Fibroblast of peridontal ligament (primary cell): ENCODE data around the gene PRCC.
"Not testable (repeated sequence)": the region's sequence is repeated elsewhere in the genome, so short reads cannot be mapped to it uniquely, and the experiment has no call there.

ENCODE experiments used
- DNase-seq: peaks from one replicate; pipeline ENCODE4 v3.0.0-alpha.2; 2010; ENCODE audit errors: extremely low read depth

The PRCC gene

DNA sequence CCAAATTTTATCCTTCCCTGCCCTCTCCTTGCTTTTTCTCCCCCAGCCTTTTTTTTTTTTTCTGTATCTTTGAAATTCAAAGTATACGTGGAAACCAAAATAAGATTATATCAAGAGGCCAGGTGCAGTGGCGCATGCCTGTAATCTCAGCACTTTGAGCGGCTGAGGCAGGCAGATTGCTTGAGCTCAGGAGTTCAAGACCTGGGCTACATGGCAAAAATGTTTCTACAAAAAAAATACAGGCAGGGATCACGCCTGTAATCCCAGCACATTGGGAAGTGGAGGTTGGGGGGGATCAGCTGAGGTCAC is 6.6 kb upstream of the PRCC start:
- no peak for DNase-seq

DNA sequence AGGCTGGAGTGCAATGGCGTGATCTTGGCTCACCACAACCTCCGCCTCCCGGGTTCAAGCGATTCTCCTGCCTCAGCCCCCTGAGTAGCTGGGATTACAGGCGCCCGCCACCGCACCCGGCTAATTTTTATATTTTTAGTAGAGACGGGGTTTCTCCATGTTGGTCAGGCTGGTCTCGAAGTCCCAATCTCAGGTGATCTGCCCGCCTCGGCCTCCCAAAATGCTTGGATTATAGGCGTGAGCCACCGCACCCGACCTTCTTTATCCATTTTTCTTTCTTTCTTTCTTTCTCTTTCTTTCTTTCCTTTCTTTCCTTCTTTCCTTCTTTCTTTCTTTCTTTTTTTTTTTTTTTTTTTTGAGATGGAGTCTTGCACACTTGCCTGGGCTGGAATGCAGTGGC is 2.2 kb upstream of the PRCC start:
- not testable (repeated sequence) for DNase-seq

GRCh38 chr1:156765666-156766065 is 1.7 kb upstream of the PRCC start:
- DNase-seq = no peak

GRCh38 chr1:156766298-156767100 is 836 bp upstream of the PRCC start:
- DNase-seq = no peak

DNA sequence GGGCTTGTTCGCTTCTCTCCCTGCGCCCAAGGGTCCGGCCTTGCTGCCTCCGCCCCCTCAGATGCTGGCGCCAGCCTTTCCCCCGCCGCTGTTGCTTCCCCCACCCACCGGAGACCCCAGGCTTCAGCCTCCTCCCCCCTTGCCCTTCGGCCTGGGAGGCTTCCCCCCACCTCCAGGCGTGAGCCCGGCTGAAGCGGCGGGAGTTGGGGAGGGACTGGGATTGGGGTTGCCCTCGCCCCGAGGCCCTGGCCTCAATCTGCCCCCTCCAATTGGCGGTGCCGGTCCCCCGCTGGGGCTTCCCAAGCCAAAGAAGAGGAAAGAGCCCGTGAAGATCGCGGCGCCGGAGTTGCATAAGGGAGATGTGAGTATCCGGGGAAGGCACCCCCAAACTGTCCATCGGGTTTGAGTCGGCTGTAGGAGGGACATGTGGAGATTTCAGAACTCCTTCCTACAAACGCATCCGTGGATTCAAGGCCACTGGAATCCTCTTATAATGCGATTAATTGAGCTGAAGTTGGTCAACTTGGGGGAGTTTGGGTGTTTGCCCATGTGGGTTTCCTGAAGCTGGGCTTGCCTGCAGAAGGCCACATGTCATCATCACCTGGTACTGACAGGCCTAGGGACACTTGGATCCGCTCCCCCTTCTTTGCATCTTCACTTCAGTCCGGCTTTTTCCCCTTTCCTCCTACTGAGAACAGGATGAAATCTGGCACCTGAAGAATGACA is 707 bp downstream of the PRCC start:
- no peak for DNase-seq

DNA sequence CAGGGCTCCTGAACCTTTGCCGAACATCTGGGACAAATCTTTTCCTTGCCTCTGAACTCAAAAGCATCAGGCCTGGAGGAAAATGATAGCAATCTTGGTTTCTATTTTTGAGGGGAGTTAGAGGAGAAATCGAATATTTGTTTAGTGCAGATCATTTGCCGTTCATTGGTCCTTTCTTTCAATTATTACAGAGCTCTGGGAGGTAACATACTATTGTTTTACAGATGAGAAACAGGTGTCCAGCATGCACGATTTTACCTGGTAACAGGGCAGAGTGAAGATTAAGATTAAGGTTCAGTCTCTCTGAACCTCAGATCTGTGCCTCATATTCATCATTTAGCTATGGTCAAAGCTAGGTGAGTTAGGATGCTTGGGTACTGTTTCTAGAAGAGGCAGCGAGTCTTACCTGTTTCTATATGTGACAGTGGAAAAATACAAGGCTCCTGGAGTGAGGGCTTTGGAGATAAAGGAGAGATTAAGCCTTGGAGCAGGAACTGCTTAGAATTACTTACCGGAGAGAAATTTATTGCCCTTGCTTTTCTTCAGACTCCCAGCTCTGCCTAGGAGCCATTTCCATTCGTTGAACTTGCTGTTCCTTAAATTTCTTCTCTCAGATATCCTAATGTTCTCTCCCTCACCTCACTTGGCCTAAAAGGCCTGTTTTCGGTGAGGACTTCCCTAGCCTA is 1.4 kb downstream of the PRCC start:
- no peak for DNase-seq

DNA sequence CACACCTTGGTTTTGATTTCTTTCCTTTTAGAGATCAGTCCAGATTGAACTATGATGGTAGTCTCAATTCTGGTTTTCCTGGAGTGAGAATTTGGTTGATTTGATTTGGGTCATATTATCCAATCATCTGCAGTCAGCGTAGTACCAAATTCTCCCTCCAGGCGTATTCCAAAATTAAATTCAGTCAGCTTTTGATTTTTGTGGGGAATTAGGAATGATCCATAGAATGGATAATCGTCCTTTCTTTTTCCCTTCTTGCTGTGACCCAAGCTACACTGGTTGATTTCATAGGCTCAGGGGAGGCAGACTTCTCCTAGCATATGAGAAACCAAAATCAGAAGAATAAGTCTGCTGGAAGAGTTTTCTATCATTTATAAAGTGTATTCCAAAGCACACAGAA is 4.9 kb downstream of the PRCC start:
- no peak for DNase-seq

GRCh38 chr1:156772728-156773497 is 5.6 kb downstream of the PRCC start:
- no peak for DNase-seq

GRCh38 chr1:156773607-156774006 is 6.3 kb downstream of the PRCC start:
- DNase-seq = no peak

DNA sequence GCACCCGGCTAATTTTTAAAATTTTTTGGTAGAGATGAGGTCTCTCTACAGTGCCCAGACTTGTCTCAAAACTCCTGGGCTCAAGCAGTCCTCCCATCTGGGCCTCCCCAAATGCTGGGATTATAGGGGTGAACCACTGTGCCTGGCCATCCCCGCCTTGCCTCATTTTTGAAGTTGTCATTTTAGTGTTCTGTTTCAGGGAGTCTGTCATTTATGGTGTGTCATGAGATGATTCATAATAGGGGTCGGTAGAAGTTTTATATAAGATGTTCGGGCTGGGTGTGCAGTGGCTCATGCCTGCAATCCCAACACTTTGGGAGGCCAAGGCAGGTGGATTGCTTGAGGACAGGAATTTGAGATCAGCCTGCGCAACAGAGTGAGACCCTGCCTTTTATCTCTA is 8.5 kb downstream of the PRCC start:
- DNase-seq = no peak

DNA sequence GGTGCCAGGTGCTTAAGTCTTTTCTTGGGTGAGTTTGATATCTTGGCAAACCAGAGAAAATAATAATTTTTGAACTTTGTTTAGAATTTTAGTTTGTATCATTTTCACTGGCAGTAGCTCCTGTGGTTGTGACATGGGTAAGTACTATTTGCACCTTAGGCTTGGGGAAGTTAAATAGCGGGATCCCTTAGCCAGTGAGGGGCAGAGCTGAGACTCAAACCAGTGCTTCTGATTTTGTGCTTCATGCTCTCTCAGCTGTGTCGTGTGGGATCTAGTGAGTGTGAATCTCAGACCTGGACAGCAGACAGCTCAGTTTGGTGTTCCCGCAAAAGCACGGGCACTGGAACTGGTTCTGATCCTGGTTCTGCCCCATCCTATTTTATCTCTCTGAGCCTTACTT is 9.6 kb downstream of the PRCC start:
- DNase-seq = no peak

DNA sequence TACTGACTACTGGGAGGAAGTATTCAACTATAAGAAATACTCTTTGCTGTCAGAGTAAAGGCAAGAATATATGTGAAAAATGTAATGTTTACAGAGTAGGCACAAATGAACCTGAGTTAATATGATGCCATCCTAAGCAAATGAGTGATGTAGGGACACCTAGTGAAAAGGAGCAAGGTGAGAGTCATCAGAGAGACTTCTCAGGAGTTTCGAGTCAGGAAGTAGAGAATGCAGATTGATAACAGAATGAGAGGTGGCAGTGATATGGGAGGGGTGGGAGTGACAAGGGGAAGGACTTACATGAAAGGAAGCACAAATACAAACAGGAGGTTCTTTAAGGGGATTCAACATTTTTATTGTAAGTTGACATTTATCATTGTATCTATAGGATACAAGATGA is 10.2 kb downstream of the PRCC start:
- no peak for DNase-seq

DNA sequence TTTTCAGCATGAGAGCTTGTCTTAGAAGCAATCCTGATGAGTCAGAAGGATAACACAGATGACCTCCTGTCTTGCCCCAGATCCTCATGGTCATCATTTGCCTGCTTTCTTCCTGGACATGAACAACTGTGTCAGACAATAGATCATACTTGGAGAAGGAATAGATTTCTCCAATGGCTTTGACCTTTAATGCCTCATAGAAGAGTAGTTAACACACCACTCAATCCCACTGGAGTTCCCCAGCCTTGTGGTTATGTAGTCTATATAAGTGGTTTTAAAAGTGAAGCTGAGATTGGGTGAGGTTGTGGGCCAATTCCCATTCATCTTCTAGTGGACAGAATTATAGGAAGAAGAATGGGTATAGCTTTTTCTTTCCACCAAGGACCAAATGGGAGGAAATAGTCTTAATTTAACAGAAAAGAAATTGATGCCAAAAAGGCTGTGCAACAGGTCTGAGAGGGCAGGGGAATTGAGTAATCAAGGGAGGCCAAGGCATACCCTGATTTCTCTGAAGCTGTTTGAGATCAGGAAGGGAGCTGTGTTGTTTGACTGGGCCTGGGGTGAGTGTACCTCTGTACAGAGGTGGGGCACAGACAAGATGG is 14.4 kb downstream of the PRCC start:
- peak; percentile 77 for DNase-seq

GRCh38 chr1:156785458-156785857 is 18.1 kb downstream of the PRCC start:
- no peak for DNase-seq

GRCh38 chr1:156786640-156787039 is 19.3 kb downstream of the PRCC start:
- DNase-seq = no peak

- DNase-seq = no peak
Observed at GRCh38 chr1:156788136-156788535, 20.8 kb downstream of the PRCC start.

- DNase-seq = no peak
Observed at GRCh38 chr1:156789621-156790318, 22.4 kb downstream of the PRCC start.

DNA sequence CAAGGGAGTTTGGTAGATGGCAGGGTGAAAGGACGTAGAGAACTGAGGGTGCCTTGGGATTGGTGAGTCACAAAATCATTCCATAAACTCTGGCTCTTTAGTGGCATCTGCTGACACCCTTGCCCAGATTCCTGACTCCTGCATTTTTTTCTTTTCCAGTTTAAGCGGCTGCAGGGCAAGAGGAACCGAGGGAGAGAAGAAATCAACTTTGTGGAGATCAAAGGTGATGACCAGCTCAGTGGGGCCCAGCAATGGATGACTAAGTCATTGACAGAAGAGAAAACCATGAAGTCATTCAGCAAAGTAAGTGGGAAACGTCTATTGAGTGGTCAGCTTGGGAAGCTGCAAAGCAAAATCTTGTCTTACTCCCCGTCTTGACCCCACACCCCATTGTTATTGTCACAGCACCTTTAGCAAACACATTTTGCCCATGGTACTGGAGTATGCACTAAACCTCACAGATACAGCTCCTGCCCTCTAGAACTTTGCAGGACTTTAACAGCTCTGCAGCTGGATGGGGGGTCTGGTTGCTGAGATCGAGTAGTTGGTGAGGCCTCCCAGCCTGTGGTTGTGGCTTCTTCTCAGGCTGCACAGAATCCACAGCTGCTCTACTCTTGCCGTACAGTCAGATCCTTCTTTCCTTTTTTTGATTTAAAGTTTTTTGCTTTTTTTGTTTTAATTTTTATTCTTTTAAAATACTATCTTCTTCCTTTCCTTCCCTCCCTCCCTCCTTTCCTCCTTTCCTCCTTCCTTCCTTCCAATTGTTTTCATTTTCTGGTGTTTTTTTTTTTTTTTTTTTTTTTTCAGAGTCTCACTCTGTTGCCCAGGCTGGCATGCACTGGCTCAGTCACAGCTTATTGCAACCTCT is 27.4 kb downstream of the PRCC start:
- DNase-seq = no peak

DNA sequence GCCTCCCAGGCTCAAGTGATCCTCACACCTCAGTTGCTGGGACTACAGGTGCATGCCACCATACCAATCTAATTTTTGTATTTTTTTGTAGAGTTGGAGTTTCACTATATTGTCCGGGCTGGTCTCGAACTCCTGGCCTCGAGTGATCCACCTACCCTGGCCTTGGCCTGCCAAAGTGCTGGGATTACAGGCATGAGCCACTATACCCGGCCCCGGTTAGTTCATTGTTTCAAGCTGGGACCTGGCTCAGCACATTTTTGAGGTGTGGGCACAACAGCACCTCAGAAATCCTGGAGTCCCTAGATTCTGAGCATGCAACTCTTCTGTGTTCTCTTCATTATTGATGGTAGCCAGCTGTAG is 28.0 kb downstream of the PRCC start:
- DNase-seq = no peak

DNA sequence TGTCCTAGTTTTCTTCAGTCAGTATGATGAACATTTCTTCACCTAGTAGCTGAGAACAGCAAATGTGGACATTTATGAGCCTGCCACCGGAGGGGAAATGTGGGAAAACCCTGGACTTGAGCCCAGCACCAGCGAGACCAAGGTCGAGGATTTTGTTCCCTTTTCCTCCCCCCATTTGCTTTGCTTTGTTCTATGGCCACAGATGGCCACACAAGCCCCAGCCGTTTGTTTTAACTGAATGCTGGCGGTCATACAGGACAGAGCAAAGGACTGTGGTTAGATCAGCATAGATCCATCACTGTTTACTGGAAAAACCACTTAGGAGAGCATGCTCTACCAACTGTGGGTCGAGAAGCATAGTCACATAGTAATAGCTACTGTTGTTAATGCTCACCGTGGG is 28.5 kb downstream of the PRCC start:
- no peak for DNase-seq
